Stomach (tissue), 9 donors: ENCODE measurements around the gene ITCH. TPM values are rescaled to one million over a fixed set of nuclear protein-coding genes. Genes with fewer than 3 reads are reported as not detected.
A peak's percentile ranks its signal among the peaks of the same experiment; 100 is the strongest.
"Not testable (repeated sequence)": the region's sequence is repeated elsewhere in the genome, so short reads cannot be mapped to it uniquely, and the experiment has no call there.

Experiments
- DNase-seq, 2 donors: peaks; one replicate each; pipeline versions ENCODE4 v3.0.0 to v3.0.0-alpha.2; 2013 to 2019
- H3K27ac ChIP-seq, 5 donors: fragments of 200-600 bp in 4 of 5; sonication (generic) in 4 of 5; one replicate each; pipeline ENCODE4 v1.5.1; 2013 to 2019; ENCODE audit warnings: mild to moderate bottlenecking in 1 of 5, moderate library complexity in 1 of 5
- H3K27me3 ChIP-seq, 3 donors: fragments of 200-600 bp; sonication (generic); one replicate each; pipeline ENCODE4 v1.5.1; 2017 to 2019; ENCODE audit warnings: mixed run types in 1 of 3
- H3K36me3 ChIP-seq, 4 donors: fragments of 200-600 bp; sonication (generic); 1 replicate in 3 of 4; 2 replicates in 1 of 4; pipeline ENCODE4 v1.5.1; 2016 to 2019
- H3K4me1 ChIP-seq, 4 donors: fragments of 200-600 bp; sonication (generic); one replicate each; pipeline ENCODE4 v1.5.1; 2016 to 2019
- H3K4me3 ChIP-seq, 4 donors: fragments of 200-600 bp; sonication (generic) in 3 of 4; one replicate each; pipeline ENCODE4 v1.5.1; 2016 to 2019; ENCODE audit warnings: mild to moderate bottlenecking in 1 of 4
- H3K9me3 ChIP-seq, 4 donors: fragments of 200-600 bp; sonication (generic); one replicate each; pipeline ENCODE4 v1.5.1; 2016 to 2019
- EP300 ChIP-seq: sonication (generic); formaldehyde crosslinking; IDR thresholded peaks from one replicate; pipeline ENCODE4 v1.6.1; 2017; ENCODE audit warnings: antibody characterized with exemption
- POLR2A ChIP-seq, 4 donors: fragments of 450-650 bp; IDR thresholded peaks; one replicate each; pipeline ENCODE4 v1.6.1; 2016; ENCODE audit warnings: antibody characterized with exemption in 4 of 4, control low read depth in 2 of 4, mild to moderate bottlenecking in 1 of 4, moderate library complexity in 1 of 4
- POLR2AphosphoS5 ChIP-seq, 3 donors: sonication (generic); formaldehyde crosslinking; IDR thresholded peaks; one replicate each; pipeline ENCODE4 v1.6.1; 2016; ENCODE audit warnings: antibody characterized with exemption in 3 of 3
- WGBS, 5 donors: extraction: QIAGEN DNeasy Blood & Tissue Kit in 3 of 5; methylation state at CpG; one replicate each; pipeline versions ENCODE4 v1.1.5 to v1.1.7; 2013 to 2018; 5-methylcytosine and 5-hydroxymethylcytosine counted together
- intact Hi-C: fragments of 100-400 bp; cut with DNase I; formaldehyde crosslinking; loops from one replicate; pipeline ENCODE4 v1.15.1; 2023; ENCODE audit warnings: low total_unique reads
- polyA plus RNA-seq, 3 donors: library from polyadenylated mRNA; stranded (reverse); fragments of 200-250 nt; gene quantifications; one replicate each; pipeline ENCODE4 v1.2.3, GENCODE V29; 2013
- total RNA-seq, 5 donors: library from RNA; depleted of rRNA; stranded (reverse); fragments of >200 nt; gene quantifications; one replicate each; pipeline versions ENCODE4 v1.1.0 to v1.2.3, GENCODE V29; 2014 to 2016
- TF ChIP-seq, protein P1 (sequence below), 7 experiments: fragments of 450-650 bp in 4 of 7; fragments of 200-600 bp in 3 of 7; sonication (generic) in 3 of 7; IDR thresholded peaks; one replicate each; pipeline ENCODE4 v1.5.1; 2016 to 2019; ENCODE audit warnings: antibody characterized with exemption in 7 of 7, control low read depth in 2 of 7, mild to moderate bottlenecking in 1 of 7
- donor health status: healthy with polysubstance abuse.
- donor health status: Bipolar disorder and iron deficiency.
- donor health status: healthy.

Gene ITCH
- total and polyA plus RNA-seq, 8 donors = 7.2 to 138 (median 35.6) TPM

- no peak for DNase-seq
- Histone ChIP-seq H3K4me3 (no peak overlapping the region), H3K36me3 (peaks cover 0 to 27% (median 18%) of the 10 kb centered on the region in 4 donors), H3K9me3 (no peaks in the 10 kb centered on the region), H3K27me3 (no peaks in the 10 kb centered on the region), H3K4me1 (peaks cover 7 to 85% (median 50%) of the 10 kb centered on the region in 4 donors), H3K27ac (peak overlapping the region in 2 of 5 donors; percentile 3 to 38)
- intact Hi-C loops = no loop called here
- WGBS, 5 donors = 46 to 68% (median 54%) methylated on average over 4 of the region's 4 CpGs
- TF ChIP-seq, protein P1, sequence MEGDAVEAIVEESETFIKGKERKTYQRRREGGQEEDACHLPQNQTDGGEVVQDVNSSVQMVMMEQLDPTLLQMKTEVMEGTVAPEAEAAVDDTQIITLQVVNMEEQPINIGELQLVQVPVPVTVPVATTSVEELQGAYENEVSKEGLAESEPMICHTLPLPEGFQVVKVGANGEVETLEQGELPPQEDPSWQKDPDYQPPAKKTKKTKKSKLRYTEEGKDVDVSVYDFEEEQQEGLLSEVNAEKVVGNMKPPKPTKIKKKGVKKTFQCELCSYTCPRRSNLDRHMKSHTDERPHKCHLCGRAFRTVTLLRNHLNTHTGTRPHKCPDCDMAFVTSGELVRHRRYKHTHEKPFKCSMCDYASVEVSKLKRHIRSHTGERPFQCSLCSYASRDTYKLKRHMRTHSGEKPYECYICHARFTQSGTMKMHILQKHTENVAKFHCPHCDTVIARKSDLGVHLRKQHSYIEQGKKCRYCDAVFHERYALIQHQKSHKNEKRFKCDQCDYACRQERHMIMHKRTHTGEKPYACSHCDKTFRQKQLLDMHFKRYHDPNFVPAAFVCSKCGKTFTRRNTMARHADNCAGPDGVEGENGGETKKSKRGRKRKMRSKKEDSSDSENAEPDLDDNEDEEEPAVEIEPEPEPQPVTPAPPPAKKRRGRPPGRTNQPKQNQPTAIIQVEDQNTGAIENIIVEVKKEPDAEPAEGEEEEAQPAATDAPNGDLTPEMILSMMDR (IDR thresholded peaks at IDR 0.05) = no peak
- TF ChIP-seq POLR2A (IDR thresholded peaks at IDR 0.05) = no peak
Observed at GRCh38 chr20:34403063-34403827, 40.2 kb downstream of the ITCH start.

DNA sequence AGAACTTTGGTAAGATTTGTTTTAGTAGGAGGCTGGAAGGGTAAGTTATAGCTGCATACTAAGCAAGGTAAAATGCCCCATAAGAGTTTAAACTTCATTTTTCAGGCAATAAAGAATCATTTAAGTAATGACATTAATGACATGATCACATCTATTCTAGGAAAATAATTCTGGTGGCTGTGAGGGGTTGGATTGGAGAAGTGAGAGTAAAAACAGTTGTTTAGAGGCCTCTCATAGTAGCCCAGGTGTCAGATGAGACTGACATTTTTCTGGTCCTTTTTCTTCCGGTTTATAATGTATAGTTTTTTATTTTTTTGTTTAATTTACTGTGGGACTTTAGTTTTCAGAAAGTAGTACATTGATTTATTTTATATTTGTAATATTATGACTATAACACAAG, 40.8 kb downstream of the ITCH start:
- Histone ChIP-seq H3K27me3 (no peaks in the 10 kb centered on the region), H3K36me3 (peaks cover 0 to 26% (median 18%) of the 10 kb centered on the region in 4 donors), H3K4me3 (no peak overlapping the region), H3K4me1 (peaks cover 7 to 78% (median 48%) of the 10 kb centered on the region in 4 donors), H3K27ac (peak overlapping the region in 1 of 5 donors; percentile 38), H3K9me3 (no peaks in the 10 kb centered on the region)
- 74 to 87% (median 82%) methylated on average over 1 of the region's 1 CpG for WGBS, 5 donors
- DNase-seq = no peak
- TF ChIP-seq EP300 = no peak
- TF ChIP-seq POLR2AphosphoS5 (IDR thresholded peaks at IDR 0.05) = no peak
- TF ChIP-seq POLR2A (IDR thresholded peaks at IDR 0.05) = no peak
- TF ChIP-seq, protein P1 (IDR thresholded peaks at IDR 0.05) = no peak
- intact Hi-C loops = no loop called here

- no peak overlapping the region for H3K4me3 ChIP-seq
- peaks cover 7 to 70% (median 43%) of the 10 kb centered on the region in 4 donors for H3K4me1 ChIP-seq
- no peaks in the 10 kb centered on the region for H3K9me3 ChIP-seq
- WGBS, 5 donors = 78 to 100% (median 100%) methylated on average over 1 of the region's 1 CpG
- H3K27me3 ChIP-seq = no peaks in the 10 kb centered on the region
- DNase-seq = no peak
- intact Hi-C loops = no loop called here
- peaks cover 5 to 29% (median 20%) of the 10 kb centered on the region in 4 donors for H3K36me3 ChIP-seq
- TF ChIP-seq, protein P1 (IDR thresholded peaks at IDR 0.05) = no peak
- TF ChIP-seq EP300 = no peak
- TF ChIP-seq POLR2AphosphoS5 (IDR thresholded peaks at IDR 0.05) = no peak
- TF ChIP-seq POLR2A (IDR thresholded peaks at IDR 0.05) = no peak
- no peak overlapping the region for H3K27ac ChIP-seq
Observed at GRCh38 chr20:34404803-34405202, 41.7 kb downstream of the ITCH start.

GRCh38 chr20:34405247-34405651, 42.2 kb downstream of the ITCH start:
- H3K27ac ChIP-seq, H3K27me3 ChIP-seq, H3K4me3 ChIP-seq, H3K9me3 ChIP-seq, intact Hi-C loops: not testable (repeated sequence)
- Histone ChIP-seq H3K36me3 (peaks cover 5 to 29% (median 21%) of the 10 kb centered on the region in 4 donors), H3K4me1 (peaks cover 7 to 66% (median 41%) of the 10 kb centered on the region in 4 donors)
- DNase-seq = peak in 1 of 2 donors; percentile 30
- WGBS, 5 donors = 82 to 89% (median 87%) methylated on average over 10 of the region's 10 CpGs

- Histone ChIP-seq H3K4me1 (peaks cover 7 to 61% (median 37%) of the 10 kb centered on the region in 4 donors), H3K36me3 (peaks cover 5 to 35% (median 27%) of the 10 kb centered on the region in 4 donors)
- H3K4me3 ChIP-seq, H3K27me3 ChIP-seq, DNase-seq, intact Hi-C loops, H3K27ac ChIP-seq, H3K9me3 ChIP-seq: not testable (repeated sequence)
- 97 to 100% (median 98%) methylated on average over 3 of the region's 3 CpGs for WGBS, 5 donors
Observed at GRCh38 chr20:34405942-34406341, 42.9 kb downstream of the ITCH start.
